GM18873 (cell line): ENCODE data around the gene PRKG1.
"Not testable (repeated sequence)": the region's sequence is repeated elsewhere in the genome, so short reads cannot be mapped to it uniquely, and the experiment has no call there.

Experiments
- ATAC-seq: cut with Tn5 transposase; IDR thresholded peaks from one replicate; pipeline ENCODE4 v1.9.1; 2021; ENCODE audit warnings: mild to moderate bottlenecking, moderate library complexity, moderate number of reproducible peaks; ENCODE audit not compliant: unreplicated experiment, low FRiP score

The PRKG1 gene

GRCh38 chr10:51168086-51168815 lies 94.0 kb downstream of the PRKG1 start:
- no peak for ATAC-seq

GRCh38 chr10:51169111-51169510 lies 94.8 kb downstream of the PRKG1 start:
- ATAC-seq, result no peak

DNA sequence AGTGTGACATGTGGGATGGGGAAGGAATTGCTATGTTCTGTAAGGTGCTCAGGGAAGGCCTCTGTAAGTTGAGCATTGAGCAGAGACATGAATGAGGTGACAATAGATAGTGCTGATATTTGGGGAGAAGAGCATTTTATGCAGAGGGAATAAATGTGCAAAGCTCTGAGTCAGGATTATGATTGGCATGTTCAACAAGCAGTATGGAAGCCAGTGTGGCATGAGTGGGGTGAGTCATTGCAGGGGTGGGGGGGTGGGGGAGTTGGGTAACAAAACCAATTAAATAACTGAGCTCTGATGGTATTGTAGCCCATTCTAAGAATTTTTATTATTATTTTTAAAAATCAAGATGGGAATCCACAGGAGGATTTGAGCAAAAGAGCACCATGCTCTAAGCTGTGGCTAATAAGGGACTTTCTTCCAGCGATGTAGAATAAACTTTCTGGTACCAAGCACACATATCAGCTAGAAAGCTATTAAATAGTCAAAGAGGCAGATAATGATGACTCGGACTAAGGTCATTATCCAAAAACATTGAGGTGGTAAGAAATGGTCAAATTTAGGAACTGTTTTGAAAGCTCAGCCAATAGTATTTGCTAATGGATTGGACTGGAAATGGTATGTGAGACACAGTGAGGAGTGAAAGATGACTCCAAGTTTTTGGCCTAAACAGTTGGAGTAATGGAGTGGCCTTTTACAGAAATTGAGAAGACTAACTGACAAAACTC lies 96.4 kb downstream of the PRKG1 start:
- ATAC-seq, result no peak

DNA sequence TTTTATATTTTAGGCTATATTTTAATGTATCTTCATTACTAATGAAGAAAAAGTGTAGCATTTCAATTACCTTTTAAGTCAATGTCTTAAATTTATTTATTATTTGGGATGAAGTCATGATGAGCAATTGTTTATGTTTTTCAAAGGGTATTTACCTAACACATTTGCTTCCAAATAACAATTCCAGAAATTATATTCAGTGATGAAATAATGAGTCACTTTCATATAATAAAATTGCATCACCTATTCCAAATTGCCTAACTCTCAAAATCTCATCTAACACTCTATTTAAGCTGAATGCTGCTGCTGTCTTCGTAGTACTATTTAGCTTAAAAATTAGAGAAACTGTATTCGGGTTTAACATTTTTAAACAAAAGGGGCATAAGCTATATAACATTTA lies 97.7 kb downstream of the PRKG1 start:
- ATAC-seq, result no peak

DNA sequence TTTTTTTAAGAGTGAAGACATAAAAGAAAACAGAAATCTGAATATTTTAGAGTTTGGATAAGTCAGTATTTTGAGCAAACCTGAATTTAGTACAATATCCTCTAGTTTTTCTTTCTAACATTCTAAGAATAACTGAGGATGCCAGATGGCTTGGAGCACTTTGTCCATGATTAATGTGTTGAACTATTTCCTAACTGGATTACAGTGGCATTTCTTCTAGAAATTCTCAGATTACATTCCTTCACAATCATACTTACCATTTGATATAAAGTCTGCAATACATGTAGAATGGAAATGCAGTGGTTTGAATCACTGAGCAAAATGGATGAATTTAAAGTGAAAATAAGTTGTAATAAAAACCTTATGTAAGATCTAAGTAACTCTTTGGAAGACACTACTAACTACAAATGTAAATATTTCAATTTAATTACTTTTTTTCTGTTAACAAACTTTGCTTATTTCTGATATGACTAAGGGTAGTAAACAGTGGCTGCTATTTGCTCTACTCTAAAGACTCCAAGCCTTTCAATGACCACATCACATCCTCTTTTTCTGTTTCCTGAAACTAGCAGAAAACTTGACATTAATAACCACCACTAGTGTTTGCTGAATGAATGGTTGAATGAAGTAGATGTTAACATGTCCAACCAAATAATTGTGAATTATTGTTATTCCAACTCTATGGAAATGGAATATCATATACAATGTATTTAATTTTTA lies 102.8 kb downstream of the PRKG1 start:
- ATAC-seq, result no peak

- ATAC-seq, result no peak
These were observed 104.3 kb downstream of the PRKG1 start for GRCh38 chr10:51178634-51179033.

- ATAC-seq, result no peak
These were observed 105.9 kb downstream of the PRKG1 start for GRCh38 chr10:51180141-51180540.

DNA sequence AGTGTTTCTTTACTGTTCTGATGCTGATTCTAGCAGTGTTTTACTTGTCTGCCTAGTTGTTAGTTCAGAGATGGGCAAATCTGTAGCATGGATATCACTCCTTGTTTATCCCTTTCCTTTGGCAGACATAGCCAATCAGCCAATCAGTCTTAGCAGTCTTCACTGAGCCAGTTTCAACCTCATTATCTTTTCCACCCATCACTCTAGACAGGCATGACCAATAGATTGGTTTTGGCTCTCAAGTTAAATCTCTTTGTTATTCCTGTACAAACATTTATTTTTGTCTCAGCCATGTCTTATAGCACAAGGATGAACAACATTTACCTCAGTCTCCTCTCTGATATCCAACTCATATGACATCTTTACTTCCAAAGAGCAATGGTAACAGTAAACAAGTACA lies 109.5 kb downstream of the PRKG1 start:
- ATAC-seq, result no peak

GRCh38 chr10:51186361-51186760 lies 112.1 kb downstream of the PRKG1 start:
- no peak for ATAC-seq

DNA sequence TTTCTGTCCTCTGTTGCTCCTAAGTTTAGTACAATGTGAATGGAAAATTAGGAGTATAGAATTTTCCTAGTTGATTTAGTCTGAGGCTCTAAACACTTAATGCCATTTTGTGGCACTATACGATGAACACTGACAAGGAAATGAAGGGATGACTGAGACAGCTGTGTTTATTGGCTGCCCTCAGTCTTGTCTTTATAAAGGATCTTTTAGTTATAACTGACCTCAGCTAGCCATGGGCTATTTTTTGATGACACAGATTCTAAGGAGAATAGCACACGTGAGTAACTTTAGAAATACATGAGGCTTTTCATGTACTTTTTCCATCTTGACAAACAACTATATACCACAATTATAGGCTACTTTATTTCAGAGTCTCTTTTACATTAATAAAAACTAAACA lies 113.7 kb downstream of the PRKG1 start:
- no peak for ATAC-seq

DNA sequence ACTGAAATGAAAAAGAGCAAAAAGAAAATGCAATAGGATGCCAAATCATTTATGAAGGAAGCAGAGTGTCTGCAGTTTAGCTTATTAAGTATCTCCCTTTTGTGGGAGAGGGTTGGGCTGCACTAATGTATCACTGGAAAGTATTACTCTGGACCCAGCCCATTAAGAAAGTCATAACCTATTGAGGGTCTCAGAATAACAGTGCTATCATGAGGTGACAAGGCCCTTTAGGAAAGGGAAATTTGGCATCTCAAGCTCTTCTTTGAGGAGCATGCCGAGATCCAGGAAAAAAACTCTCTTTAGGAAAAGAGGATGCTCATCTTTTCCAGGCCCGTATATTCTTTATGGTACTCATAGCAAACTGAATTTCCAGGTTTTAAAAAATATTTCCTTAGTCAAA lies 114.6 kb downstream of the PRKG1 start:
- ATAC-seq, result no peak

DNA sequence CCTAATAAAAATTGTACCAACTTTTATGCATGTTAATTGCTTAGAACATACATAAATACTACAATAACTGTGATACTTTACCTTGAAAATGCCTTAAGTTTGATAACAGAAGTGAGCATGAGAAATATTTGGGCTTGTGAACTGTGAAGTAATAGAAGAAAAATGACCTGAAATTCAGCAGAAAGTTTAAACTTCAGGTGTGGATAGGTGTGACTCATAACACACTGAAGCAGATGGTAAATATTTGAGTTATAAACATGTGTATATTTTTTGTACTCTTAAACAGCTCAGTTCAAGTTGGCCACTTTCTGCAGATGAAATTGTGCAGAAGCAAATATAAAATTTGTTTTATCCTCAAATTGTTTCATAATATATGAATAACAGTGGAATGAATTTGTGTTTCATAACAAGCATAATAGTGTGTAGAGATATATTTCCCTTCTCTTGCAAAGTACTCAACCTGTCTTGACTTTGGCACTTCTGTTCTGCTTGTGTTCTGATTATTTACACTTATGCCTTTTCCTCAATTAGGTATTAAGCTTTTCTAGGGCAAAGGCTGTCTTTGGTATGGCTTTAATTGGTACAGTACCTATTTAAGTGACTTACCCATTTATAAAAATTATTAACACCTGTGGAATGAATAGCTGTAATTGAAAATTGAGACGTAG lies 122.4 kb downstream of the PRKG1 start:
- no peak for ATAC-seq

DNA sequence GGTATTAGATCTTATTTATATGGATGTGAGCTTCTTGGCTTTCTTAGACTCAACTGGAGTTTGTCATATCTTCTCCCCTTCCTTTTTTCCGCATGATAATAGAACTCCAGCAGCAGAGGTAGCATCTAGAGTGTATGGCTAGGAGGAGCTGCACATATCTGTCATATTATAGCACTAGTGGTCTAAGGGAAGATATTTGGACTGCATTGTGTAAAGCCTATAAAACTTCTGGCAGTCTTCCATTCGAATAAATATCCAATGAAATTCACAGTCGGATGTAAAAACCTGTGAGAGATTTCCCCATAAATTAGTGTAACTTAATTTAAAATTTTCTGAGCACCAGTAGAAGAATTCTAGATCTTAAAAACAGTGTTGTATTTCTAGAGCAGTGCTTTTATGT lies 123.9 kb downstream of the PRKG1 start:
- no peak for ATAC-seq

DNA sequence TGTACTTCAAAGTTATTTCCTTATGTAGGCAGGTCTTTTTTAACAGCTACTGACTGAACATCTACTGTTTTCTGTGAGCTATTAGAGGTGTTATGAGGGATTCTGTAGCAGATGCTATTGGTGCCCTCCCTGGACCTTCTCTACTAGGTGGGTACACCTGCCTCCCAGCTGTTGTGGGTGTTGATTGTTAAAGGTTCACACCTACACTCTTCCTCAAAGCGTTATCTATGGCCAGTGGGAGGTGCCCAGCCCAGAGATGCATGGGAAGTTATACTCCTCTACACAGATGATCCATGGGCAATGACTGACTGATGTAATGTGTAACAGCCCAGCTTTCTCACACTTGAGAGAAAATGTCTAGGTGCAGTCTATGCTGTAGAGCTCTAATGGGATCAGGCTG lies 127.7 kb downstream of the PRKG1 start:
- ATAC-seq, result no peak

- no peak for ATAC-seq
These were observed 129.1 kb downstream of the PRKG1 start for GRCh38 chr10:51203359-51203758.

DNA sequence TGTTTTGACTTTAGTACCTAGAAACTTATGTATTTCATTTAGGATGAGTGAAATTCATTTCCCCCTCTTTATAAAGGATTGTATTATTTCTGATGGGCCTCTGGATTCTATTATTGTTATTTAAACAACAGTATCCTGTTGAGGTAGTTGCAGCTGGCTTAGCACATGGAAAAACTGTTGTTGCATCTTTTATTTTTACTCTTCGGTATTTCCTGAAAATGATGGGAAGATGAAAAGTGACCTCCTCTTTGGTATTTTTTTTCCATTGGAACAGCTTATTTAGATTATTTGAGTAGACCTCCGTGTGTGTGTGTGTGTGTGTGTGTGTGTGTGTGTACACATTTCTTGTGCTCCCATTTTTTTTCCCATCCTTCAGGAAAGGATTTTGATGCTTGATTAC lies 129.8 kb downstream of the PRKG1 start:
- ATAC-seq, result no peak

GRCh38 chr10:51204701-51205100 lies 130.4 kb downstream of the PRKG1 start:
- ATAC-seq, result no peak

GRCh38 chr10:51206500-51206899 lies 132.2 kb downstream of the PRKG1 start:
- ATAC-seq, result no peak

DNA sequence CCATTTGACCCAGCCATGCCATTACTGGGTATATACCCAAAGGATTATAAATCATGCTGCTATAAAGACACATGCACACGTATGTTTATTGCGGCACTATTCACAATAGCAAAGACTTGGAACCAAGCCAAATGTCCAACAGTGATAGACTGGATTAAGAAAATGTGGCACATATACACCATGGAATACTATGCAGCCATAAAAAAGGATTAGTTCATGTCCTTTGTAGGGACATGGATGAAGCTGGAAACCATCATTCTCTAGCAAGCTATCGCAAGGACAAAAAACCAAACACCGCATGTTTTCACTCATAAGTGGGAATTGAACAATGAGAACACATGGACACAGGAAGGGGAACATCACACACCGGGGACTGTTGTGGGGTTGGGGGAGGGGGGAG lies 138.7 kb downstream of the PRKG1 start:
- not testable (repeated sequence) for ATAC-seq

GRCh38 chr10:51214207-51215196 lies 140.2 kb downstream of the PRKG1 start:
- no peak for ATAC-seq
